Endothelial cell of umbilical vein (primary cell): Measurements from ENCODE around the gene FST. TPM values are rescaled to one million over a fixed set of nuclear protein-coding genes. Genes with fewer than 3 reads are reported as not detected.

Source experiments
- BruUV-seq: library from RNA; stranded (reverse); fragments of 400-500 nt; replicated peaks from 2 replicates; lab custom pipeline; 2021; lab: Mats Ljungman, UMichigan
- CTCF ChIA-PET: fragments of 300-600, 350-600 bp; sonication (Branson Sonifier 250); formaldehyde crosslinking; loops from one replicate; lab custom pipeline; 2021; ENCODE audit warnings: antibody characterized with exemption, inconsistent platforms; lab: Charles Lee
- POLR2A ChIA-PET: fragments of 300-600, 350-600 bp; sonication (Branson Sonifier 250); formaldehyde crosslinking; loops from one replicate; lab custom pipeline; 2021; ENCODE audit warnings: antibody characterized with exemption, inconsistent platforms; lab: Charles Lee
- DNase-seq: peaks from one replicate; pipeline ENCODE4 v3.0.0-alpha.2; 2011; ENCODE audit warnings: low read depth, low spot score
- FAIRE-seq: peaks from 2 replicates; lab custom pipeline; 2011; peaks lifted over from hg19 to GRCh38; lab: Jason Lieb, UNC
- H2AFZ ChIP-seq: 2 replicates; pipeline ENCODE4 v1.6.0; 2012; ENCODE audit warnings: low read depth, low read length, control low read depth, inconsistent platforms
- H3K27ac ChIP-seq: 2 replicates; pipeline ENCODE4 v1.5.1; 2011; ENCODE audit warnings: low read depth, mild to moderate bottlenecking, control low read depth, low read length, moderate library complexity; ENCODE audit not compliant: insufficient read depth
- H3K27me3 ChIP-seq, 2 experiments: 2 replicates each; pipeline versions ENCODE4 v1.6.0 to v1.6.1; 2011; ENCODE audit warnings: low read length in 2 of 2, mixed read lengths in 1 of 2; ENCODE audit not compliant: control insufficient read depth in 2 of 2, insufficient read depth in 2 of 2
- H3K36me3 ChIP-seq, 2 experiments: 2 replicates in 1 of 2; 3 replicates in 1 of 2; pipeline ENCODE4 v1.5.1; 2011; ENCODE audit warnings: low read length in 2 of 2, mild to moderate bottlenecking in 1 of 2, moderate library complexity in 1 of 2; ENCODE audit not compliant: control insufficient read depth in 2 of 2, insufficient read depth in 2 of 2; ENCODE audit errors: extremely low read depth in 1 of 2
- H3K4me1 ChIP-seq: 3 replicates; pipeline ENCODE4 v1.5.1; 2011; ENCODE audit warnings: mild to moderate bottlenecking, low read length; ENCODE audit not compliant: control insufficient read depth, insufficient read depth; ENCODE audit errors: extremely low read depth
- H3K4me2 ChIP-seq: 2 replicates; pipeline ENCODE4 v1.6.1; 2011; ENCODE audit warnings: low read length, control low read depth, mixed read lengths; ENCODE audit not compliant: insufficient read depth
- H3K4me3 ChIP-seq, 3 experiments: fragments of 200-600 bp in 1 of 3; sonication (generic), shearing (Covaris generic) in 1 of 3; replicated peaks in 1 of 3; 2 replicates each; pipeline ENCODE4 v1.5.1; 2011 to 2016; ENCODE audit warnings: control low read depth in 3 of 3, low read length in 3 of 3, mild to moderate bottlenecking in 2 of 3, inconsistent platforms in 1 of 3, low read depth in 1 of 3, moderate library complexity in 1 of 3; ENCODE audit not compliant: insufficient read depth in 1 of 3
- H3K79me2 ChIP-seq: 2 replicates; pipeline ENCODE4 v1.6.0; 2012; ENCODE audit warnings: low read length, inconsistent platforms; ENCODE audit not compliant: control insufficient read depth, insufficient read depth
- H3K9ac ChIP-seq: replicated peaks from 2 replicates; pipeline ENCODE3; 2011; ENCODE audit warnings: low read length, control low read depth; ENCODE audit not compliant: insufficient read depth; ENCODE audit errors: extremely low read depth
- H3K9me1 ChIP-seq: replicated peaks from 3 replicates; pipeline ENCODE4 v1.6.0; 2011; ENCODE audit warnings: mild to moderate bottlenecking, low read length; ENCODE audit not compliant: control insufficient read depth, insufficient read depth; ENCODE audit errors: extremely low read depth
- H3K9me3 ChIP-seq: replicated peaks from 2 replicates; pipeline ENCODE4 v1.5.1; 2012; ENCODE audit warnings: low read length, inconsistent platforms; ENCODE audit not compliant: control insufficient read depth, insufficient read depth
- H4K20me1 ChIP-seq: replicated peaks from 2 replicates; pipeline ENCODE3; 2011; ENCODE audit warnings: mild to moderate bottlenecking, low read length; ENCODE audit not compliant: control insufficient read depth, insufficient read depth; ENCODE audit errors: extremely low read depth
- GATA2 ChIP-seq: IDR thresholded peaks from 2 replicates; pipeline ENCODE4 v1.7.0; 2011; ENCODE audit warnings: low read depth, mild to moderate bottlenecking, moderate library complexity, mixed read lengths, low read length; ENCODE audit not compliant: insufficient read length, insufficient read depth
- MYC ChIP-seq: IDR thresholded peaks from one replicate; pipeline ENCODE4 v1.6.1; 2011; ENCODE audit warnings: mild to moderate bottlenecking, low read depth, low read length
- POLR2A ChIP-seq: IDR thresholded peaks from 2 replicates; pipeline ENCODE4 v1.6.1; 2012; ENCODE audit warnings: low read depth, mild to moderate bottlenecking, control low read depth, low read length
- dilution Hi-C: fragments of 300-500 bp; cut with MboI; formaldehyde crosslinking; loops from one replicate; pipeline ENCODE4 v1.15.0; 2019; ENCODE audit warnings: low sequenced_read_pairs; ENCODE audit not compliant: extremely low pct_ligation_motif_present
- intact Hi-C: fragments of 100-400 bp; cut with micrococcal nuclease; formaldehyde crosslinking; loops from one replicate; pipeline ENCODE4 v1.10.0; 2022
- polyA plus RNA-seq, 4 experiments: library from polyadenylated mRNA; depleted of rRNA in 3 of 4; stranded (reverse) in 3 of 4; unstranded in 1 of 4; fragments of >200 nt; gene quantifications; 2 replicates each; pipeline versions ENCODE4 v1.2.1 to v1.2.3, GENCODE V29; 2011 to 2012; ENCODE audit warnings: missing spikeins in 1 of 4
- total RNA-seq: library from RNA; stranded (reverse); gene quantifications from 2 replicates; pipeline ENCODE4 v1.2.3, GENCODE V29; 2021
- TF ChIP-seq, protein P1 (sequence below), 2 donors: IDR thresholded peaks; 1 replicate in 1 of 2; 2 replicates in 1 of 2; pipeline ENCODE4 v1.5.1; 2011; ENCODE audit warnings: low read length in 2 of 2, mild to moderate bottlenecking in 2 of 2, moderate library complexity in 2 of 2, control low read depth in 1 of 2, inconsistent platforms in 1 of 2, low read depth in 1 of 2; ENCODE audit not compliant: insufficient read depth in 1 of 2; ENCODE audit errors: extremely low read depth in 1 of 2

Gene FST
- total and polyA plus RNA-seq, 2 donors (not counting 3 experiments of a cell fraction or from before 2014, with no cell fraction given) = 20.8 to 46.0 TPM

DNA sequence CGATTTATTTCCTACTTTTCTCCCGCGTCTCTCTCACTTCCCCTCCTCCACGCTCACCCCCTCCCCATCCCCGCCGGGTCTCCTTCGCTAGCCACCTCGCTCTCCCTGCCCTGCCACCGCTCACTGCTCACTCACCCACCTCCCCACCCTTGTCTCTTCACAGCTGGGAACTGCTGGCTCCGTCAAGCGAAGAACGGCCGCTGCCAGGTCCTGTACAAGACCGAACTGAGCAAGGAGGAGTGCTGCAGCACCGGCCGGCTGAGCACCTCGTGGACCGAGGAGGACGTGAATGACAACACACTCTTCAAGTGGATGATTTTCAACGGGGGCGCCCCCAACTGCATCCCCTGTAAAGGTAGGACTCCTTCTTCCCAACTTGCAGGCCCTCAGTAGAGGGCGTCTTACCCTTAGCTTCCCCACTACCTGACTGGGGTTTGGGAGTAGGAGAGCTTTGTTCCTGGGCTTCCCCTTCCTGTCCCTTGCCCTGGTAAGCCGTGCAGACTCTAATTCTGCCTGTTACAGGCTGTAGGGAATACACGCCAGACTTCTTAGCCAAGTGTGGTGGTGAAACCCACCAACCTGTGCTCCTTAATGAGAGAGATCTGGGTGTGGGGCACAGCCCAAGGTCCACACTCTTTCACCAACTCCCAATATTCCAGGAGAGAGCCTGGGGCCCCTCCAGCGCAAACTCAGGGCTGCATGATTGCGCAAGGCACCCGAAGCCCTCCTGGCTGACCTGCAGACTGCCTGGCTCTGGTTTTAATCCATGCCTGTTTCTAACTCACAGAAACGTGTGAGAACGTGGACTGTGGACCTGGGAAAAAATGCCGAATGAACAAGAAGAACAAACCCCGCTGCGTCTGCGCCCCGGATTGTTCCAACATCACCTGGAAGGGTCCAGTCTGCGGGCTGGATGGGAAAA lies 2.5 kb downstream of the FST start:
- dilution Hi-C loops (no loop called here), intact Hi-C loops (loop anchor here (1.0 kb wide), 1 partner anchor 735 kb away; no protein-coding TSS in a partner anchor)
- Histone ChIP-seq H3K79me2 (no peaks in the 10 kb centered on the region), H3K27me3 (peaks cover 0 to 44% of the 10 kb centered on the region in 2 experiments), H3K9me3 (no peaks in the 10 kb centered on the region), H3K9ac (no peak overlapping the region), H3K9me1 (no peaks in the 10 kb centered on the region), H3K36me3 (no peaks in the 10 kb centered on the region), H2AFZ (peak overlapping the region; percentile 92), H3K27ac (no peak overlapping the region), H3K4me2 (peak overlapping the region; percentile 96), H3K4me3 (peak overlapping the region; percentile 12 to 82 (median 48)), H4K20me1 (no peaks in the 10 kb centered on the region), H3K4me1 (peaks cover 20% of the 10 kb centered on the region)
- DNase-seq = peak; percentile 34
- FAIRE-seq = peak; percentile 12
- ChIA-PET CTCF (interaction anchor here (1.0 to 3.2 kb wide), 5 partner anchors 221 to 751 kb away, joined by 3 to 12 read pairs (median 10); no protein-coding TSS in a partner anchor), POLR2A (no interaction called here)
- BruUV-seq = no TSS peak
- no peak for TF ChIP-seq GATA2
- TF ChIP-seq POLR2A = no peak
- no peak for TF ChIP-seq MYC
- TF ChIP-seq, protein P1, sequence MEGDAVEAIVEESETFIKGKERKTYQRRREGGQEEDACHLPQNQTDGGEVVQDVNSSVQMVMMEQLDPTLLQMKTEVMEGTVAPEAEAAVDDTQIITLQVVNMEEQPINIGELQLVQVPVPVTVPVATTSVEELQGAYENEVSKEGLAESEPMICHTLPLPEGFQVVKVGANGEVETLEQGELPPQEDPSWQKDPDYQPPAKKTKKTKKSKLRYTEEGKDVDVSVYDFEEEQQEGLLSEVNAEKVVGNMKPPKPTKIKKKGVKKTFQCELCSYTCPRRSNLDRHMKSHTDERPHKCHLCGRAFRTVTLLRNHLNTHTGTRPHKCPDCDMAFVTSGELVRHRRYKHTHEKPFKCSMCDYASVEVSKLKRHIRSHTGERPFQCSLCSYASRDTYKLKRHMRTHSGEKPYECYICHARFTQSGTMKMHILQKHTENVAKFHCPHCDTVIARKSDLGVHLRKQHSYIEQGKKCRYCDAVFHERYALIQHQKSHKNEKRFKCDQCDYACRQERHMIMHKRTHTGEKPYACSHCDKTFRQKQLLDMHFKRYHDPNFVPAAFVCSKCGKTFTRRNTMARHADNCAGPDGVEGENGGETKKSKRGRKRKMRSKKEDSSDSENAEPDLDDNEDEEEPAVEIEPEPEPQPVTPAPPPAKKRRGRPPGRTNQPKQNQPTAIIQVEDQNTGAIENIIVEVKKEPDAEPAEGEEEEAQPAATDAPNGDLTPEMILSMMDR (IDR thresholded peaks at IDR 0.05; ENCODE audit: extremely low read depth in 1 of 2, insufficient read depth in 1 of 2, low read depth in 1 of 2, low read length in 2 of 2) = peak in 1 of 2 donors; percentile 22
